ENCODE measurements around the gene HS6ST3.

HS6ST3 gene

DNA sequence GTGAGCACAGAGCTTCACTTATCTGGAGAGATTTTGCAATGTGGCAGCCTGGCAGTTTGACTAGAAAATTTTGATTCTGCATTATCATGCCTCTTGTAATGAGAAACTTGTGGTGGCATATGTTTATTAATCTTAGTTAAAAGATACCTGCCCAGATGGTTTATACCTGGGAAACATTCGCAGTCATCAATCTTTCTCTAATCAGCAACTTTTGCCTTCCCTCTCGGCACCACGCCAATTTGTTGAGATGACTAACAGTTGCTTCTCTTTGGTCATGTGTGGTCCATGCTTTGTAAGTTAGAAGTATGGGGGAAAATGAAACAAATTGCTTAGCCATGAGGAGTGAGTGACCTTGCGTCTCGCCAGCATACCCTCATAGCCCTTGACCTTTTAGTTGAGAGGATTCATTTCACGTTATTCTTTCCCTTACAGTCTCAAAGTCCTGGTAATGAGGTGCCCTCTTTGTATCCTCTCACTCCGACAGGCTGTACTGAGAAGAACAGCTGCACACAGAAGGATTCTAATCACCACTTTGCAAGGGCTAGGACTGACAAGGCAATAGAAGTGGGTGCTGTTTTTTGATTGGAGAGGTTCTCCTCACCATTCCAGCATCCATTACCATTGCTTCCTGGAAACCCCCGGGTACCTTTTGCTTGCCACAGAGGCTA is 703.0 kb downstream of the HS6ST3 start:
- no peak for DNase-seq (ENCODE audit: low read depth)

DNA sequence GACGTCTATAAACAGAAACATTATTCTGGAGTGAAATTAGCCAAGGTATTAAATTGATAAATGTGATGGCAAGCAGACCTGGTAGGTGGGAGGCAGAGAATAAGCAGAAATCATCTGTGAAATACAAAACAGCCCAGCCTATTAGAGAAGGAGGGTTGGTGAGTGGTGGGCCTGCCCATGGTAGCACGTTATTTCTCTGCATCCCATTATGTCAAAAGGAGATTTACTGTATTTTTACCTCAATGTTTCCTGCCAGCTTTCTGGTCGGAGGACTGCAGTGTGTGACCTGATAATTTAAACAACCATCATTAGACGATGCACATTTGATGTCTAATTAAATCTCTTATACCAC is 703.5 kb downstream of the HS6ST3 start:
- no peak for DNase-seq (ENCODE audit: low read depth)

DNA sequence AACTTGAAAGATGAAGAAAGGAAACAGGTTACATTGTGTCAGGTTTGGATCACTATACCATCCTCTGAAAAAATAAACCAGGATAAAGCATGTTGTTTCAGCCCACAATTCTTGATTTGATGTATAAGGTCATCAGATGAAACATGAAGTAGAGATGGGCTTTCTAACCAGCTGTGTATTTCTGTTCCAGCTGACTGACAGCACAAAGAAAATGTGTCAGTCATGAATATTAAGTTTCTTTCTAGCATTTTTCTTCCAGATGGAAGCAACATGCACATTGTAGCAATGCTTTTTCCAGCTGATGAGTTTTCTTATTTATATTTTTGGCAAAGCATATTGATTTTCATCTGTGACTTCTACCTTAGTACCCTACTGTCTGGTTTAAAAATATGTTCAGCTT is 704.8 kb downstream of the HS6ST3 start:
- no peak for DNase-seq (ENCODE audit: low read depth)

DNA sequence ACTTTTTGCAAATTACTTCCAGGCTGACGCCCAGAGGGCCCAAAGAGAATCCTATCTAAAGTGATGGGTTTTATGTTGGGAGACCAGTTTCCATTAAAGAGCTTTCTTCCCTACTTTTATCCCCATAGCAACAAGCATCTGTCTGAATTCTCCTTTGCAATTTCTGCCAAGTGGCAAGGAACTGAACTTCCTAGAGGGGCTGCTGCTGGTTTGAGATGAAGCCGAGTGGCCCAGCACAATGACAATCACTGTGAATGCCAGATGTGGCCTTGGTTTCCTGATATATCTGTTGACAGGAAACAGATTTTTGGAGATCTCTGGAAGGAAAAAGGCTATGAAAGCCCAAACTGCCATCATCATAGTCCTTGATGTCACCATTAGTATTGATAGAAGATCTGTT is 705.8 kb downstream of the HS6ST3 start:
- DNase-seq (ENCODE audit: low read depth): no peak

DNA sequence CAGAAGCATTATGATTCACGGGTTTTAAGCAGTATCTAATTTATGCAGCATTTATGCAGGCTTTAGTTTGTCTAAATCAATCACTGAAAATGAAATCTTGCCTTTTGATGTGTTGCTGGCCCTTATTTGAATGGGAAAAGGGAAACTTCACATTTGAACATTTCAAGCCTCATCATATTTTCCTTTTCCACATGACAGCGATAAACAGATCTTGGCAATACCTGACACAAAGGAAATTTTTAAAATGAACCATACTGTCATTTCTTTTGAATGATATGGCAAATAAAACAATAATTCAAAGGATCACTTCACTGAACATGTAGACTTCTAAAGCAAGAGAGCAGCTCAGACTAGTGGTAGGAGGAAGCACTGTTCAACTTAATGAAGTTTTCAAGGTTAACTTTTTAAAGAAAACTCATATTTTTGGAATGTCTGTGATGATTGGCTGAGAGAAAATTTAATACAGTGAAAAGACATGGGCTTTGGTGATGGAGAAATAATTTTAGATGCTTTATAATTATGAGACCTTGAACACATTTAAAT is 706.3 kb downstream of the HS6ST3 start:
- no peak for DNase-seq (ENCODE audit: low read depth)

DNA sequence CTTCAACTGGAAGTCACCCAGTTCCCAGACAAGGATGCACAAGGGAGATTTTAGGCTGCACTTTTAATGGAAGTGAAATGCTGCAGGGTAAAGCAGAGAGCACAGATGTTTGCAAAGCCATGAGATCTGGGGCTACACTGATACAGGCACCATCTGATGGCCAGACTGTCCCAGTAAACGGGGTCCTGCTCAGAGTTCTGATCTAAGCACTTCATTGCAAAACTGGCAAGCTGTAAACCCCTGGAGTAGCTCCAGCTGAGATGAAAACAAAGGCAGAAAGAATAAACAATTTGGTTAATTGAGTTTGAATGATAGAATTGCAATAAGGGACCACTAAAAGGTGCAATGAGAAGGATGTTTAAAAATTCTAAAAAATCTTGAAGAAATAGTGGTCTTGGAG is 707.2 kb downstream of the HS6ST3 start:
- no peak for DNase-seq (ENCODE audit: low read depth)

DNA sequence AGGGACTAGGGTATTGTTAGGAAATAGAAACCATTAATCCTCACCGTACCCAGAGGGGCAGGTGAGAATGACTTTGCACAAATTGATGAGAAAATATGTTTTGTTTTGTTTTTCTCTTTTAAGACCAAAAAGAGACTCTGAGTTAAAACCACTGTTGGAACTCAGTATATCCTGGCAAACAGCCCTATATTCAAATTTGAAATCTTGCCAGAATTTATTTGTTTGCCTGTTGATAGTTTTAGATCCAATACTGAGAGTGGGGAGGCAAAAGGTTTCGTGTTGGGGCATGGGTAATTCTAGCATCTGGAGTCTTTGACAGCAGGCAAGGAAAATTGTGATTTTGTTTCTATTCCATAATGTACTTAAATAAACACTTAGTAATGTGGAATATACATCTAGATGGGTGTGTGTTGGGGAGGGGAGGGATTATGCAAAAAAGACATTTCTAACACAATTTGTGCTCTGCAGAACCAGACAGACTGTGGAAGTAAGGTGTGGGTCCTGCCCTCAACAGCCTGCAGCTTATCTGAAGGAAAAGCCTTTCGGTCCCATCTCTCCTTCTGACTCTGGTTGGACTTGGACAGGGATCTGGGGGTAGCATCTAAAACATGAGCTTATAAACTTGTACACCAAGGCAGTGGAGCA is 713.7 kb downstream of the HS6ST3 start:
- DNase-seq (ENCODE audit: low read depth): no peak

DNA sequence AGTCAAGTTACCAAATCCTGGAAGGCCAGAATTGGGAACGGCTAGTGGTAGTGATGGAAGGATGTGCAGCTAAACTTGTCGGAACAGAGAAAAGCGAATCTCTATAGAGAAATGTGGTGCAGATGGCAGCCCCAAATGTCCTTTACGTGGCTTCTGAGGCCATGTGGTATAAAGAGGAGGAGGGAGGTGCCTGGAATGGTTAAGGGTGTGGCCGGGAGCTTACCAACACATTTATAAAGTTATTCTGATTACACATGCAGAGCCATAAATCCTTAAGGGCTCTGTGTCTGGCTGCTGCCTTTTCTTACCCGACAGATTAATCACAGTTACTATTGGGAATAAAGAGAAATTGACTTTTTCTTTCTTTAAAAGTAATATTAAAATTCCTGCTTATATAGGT is 714.3 kb downstream of the HS6ST3 start:
- no peak for DNase-seq (ENCODE audit: low read depth)

DNA sequence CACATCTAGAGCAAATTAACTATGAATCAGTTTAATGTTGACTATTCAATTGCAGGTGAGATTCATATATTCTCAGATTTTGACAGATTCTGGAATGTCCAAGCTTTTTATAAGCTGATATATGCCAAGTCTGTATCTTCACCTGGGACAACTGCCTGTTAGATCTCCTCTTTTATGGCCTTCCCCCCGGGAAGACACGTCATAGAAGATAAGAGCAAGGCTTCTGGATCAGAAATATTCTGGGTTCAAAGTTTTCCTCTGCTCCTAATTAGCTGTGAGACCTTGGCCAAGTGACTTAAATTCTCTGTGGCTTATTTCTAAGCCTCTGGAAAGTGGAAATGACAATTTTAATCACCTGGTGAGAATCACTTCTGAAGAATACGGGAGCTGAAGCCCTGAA is 716.8 kb downstream of the HS6ST3 start:
- no peak for DNase-seq (ENCODE audit: low read depth)

DNA sequence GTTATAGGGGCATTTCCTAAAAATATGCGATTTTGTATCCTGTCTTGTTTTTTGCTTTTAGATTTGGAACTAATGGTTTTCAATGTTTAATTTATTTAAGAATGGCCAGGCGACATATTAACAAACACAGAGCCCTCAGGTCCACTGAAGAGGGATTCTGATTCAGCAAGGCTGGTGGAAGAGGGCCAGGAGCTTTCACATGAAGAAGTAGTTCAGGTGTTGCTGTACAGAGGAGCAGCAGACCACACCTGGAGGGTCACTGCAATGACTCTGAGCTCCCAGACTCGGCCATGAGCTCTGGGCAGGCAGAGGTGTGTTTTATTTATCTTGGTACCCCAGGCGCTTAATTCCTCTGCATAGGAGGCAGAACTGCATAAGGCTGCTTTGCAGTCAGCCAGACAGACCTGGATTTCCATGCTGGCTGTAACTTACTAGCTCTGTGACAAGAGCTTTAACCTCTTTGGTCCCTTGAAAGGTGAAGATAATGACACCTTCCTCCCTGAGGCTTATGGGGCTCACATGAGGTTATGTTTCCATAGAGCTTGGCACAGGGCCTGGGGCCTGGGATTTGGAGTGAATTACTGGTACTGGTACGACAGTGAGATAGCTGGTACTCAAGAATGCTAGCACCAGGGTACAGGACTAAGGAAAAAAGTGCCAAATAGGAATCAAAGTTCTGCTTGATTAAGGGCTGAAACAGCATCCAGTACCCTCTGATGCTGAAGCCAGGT is 719.6 kb downstream of the HS6ST3 start:
- DNase-seq (ENCODE audit: low read depth): no peak

DNA sequence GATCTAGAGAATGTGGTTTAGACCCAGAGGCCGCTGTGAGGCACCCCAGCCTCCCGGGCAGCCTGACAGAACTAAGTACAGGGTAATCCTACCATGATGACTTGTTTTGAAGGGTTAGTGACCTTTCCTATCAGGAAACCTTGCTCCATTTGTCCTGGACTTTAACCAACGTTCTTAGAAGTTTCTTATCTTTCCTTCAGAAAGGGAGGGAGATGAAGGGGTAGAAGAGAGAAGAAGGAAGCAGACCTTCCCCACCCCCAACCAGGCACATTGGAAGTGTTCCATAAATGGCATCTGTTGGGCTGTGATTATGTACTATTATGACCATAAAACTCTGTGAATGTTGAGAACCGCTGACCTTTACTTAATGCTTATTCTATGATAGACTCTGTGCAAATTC is 720.2 kb downstream of the HS6ST3 start:
- DNase-seq (ENCODE audit: low read depth): no peak

DNA sequence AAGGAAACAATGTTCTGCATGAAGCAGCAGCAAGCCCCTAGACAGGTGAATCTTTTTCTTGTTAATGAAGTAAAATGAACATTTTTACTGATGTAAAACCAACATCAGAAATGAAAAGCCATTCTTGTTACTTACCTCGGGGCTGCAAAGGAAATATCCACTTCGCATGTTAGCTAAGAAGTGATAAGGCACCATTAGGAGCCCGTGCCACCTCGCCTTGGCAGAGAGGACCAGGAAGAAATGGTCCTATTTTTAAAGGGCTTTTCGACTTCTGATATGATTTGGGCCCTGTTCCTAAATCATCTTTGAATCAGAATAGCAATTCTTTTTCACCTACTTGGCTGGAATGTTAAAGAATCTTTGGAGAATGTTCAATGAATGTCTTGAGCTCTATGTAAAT is 721.1 kb downstream of the HS6ST3 start:
- DNase-seq (ENCODE audit: low read depth): no peak

DNA sequence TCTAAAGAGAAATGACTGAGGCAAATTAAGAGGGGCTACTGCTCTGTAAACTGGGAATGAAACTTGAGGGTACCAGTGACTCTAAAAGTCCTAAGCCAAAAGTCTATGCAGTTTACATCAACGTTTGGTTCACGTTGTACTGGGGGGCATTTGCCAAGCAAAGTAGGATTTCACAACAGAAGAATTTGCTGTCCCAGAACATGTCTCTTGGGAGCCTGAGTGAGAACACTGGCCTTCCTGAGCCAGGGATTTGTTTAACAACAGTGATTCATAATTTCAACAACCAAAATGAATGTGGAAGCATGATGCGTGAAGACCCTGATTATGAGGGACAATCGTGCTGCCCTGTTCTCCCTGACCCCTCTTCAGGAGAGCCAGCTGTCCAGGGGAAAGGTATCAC is 726.4 kb downstream of the HS6ST3 start:
- DNase-seq (ENCODE audit: low read depth): no peak

DNA sequence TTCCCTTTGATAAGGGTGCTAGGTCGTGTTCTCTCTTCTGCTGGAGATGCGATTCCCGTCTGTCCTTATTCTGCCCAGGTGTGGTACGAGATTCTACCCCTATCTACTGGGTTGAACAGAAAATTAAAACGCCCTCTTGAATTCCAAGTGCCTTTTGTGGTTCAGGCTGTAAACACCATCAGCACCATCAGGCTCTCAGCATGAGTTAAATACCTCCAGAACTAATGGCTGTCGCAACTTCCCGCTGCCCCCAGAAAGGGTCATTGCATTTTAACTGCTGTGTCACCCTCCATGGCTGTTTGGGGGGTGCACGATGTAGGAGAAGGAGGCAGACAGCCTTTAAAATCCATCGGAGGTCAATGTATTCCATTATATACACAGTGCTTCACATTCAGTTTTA is 727.0 kb downstream of the HS6ST3 start:
- no peak for DNase-seq (ENCODE audit: low read depth)

DNA sequence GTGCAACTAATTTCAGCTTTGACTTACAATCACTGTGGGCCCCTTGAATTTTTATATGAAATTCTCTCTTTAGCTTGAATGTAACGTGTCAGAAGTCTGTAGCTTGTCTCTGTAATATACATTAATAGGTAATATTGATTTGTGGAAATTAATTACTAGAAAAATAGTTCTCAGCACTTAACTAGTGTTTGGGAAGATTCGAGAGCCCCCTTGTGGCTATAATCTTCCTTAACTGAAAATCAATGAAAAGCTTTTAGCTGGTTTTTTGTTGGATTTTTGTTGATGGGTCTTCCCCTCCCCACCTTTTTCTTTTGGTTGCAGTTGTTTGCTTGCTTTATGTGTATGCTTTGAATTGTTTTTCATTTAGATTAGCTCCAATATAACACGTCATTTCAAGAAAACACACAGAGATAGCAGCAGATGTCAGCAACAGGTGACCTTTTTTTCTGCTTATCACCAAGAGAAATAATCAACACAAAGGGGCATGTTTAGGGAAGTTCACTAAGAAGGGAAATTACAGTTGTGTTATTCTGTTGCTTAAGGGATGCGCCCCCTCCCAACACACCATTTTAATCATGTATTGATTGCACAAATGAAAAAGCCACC is 727.5 kb downstream of the HS6ST3 start:
- no peak for DNase-seq (ENCODE audit: low read depth)

DNA sequence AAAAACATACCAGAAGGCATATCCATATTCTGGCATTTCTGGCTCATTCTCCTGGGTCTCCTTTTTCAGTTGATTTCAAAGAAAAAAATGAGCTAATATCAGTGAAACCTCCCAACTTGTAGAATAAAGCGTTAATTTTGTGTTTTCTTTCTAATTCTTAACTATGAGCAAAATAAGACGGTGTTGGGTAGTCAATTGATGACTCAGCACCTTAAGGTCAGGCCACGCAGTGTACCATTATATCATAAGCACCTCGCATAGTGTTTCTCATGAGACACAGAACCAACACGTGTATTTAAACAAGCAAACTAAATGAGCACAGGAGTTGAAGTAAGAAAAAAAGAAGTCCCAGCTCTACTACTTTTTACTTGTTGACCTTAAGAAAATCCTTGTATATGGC is 729.5 kb downstream of the HS6ST3 start:
- DNase-seq (ENCODE audit: low read depth): no peak

DNA sequence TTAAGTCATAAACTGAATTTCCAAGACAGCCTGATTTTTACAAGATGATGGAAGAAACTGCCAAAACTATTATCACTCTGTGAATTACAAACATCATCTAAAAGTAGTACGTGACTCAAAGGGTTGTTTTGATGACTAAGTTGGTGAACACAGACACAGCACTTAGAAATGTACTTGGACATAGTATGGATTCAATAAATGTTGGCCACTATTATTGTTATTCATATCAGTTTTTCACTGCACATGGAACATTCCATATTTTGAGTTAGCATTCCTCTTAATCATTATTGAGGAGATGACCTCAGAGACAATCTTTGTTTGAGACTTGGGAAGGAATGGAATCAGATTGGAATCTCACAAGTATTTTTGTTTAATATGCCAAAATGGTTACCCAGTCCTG is 731.5 kb downstream of the HS6ST3 start:
- DNase-seq (ENCODE audit: low read depth): no peak

DNA sequence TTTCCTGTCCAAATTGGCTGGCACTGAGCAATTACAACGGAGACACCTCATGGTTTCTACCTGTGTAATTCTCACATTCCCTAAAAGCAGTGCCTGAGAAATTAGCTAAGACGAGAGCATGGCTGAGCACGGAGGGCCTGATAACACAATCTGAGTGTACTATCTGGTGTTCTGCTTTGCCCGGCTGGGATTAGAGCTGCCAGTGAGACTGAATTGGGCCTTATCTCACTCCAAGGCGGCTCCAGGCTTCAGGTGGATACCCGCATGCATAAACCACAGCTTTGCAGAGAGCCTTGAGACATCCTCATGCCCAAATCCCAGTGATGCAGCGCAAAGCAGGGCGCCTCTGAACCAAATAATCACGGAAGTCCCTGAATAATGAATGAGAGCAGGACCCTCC is 732.1 kb downstream of the HS6ST3 start:
- DNase-seq (ENCODE audit: low read depth): no peak

DNA sequence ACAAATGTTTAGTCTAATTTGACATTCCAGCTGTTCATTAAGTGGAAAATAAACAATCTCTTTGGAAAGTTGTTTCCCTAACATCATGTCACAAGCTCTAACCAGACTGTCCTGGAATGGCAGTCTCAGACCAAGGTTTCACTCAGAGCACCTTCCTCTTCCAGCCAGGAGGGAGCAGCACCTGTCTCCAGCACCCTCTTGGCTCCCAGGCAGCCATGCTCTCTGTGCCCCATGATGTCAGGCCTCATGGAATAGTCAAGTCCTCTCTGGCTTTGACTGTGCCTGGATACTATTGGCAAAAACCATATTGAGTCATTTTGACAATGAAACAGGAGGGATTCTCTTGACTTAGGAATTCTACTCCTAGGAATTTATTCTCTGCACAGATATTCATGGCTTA is 733.0 kb downstream of the HS6ST3 start:
- DNase-seq (ENCODE audit: low read depth): no peak

DNA sequence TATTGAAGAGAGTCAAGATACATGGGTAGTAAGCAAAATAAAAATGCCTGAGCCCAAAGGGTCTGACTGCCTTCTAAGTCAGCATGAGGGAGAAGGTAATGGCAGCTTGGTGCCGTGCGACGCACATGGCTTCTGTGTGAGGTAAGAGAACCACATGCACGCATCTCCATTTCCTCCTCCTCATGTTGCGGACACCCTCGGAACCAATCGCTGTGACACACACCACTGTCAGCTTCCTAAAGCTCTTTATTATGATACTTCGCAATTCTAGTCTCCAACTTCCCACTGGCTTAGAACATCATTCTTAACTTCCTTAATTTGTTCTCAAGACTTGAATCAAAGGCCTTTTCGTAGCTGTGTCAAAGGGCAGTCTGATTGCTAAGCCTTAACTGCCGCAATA is 734.2 kb downstream of the HS6ST3 start:
- DNase-seq (ENCODE audit: low read depth): no peak

DNA sequence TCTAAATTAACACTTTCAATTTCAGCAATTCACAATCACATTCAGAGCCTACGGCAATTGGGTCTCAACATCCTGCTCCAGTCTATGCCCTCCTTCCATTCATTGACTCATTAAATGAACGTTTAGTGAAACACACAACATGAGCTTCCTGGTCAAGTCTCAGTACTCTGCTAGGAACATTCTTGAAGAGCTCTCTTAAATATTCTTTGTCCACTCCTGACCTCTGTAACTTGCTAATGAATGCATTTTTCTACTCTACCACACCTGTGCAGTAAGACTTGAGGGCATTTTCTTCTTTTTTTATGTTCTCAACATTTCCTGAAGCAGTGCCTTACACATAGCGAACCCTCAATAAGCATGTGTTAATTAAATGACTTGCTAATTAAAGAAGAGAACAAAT is 735.7 kb downstream of the HS6ST3 start:
- no peak for DNase-seq (ENCODE audit: low read depth)

DNA sequence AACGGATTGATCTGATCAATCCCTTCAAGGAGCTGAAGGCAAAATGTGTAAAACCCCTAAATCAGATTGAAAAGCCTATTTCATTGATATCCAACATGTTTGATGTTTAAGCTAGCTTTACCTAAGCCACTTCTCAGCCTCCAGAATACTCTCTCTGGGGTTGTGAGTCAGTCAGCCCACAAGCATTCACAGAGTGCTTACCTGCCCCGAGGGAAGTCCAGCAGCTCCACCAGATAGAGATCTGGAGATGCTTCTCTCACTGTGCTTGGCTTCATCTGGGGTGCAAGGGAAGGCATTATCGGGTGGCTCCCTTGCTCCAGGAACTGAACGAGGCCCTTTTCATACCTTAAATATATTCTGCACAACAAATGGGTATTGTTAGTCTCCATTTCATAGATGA is 744.7 kb downstream of the HS6ST3 start:
- DNase-seq (ENCODE audit: low read depth): no peak

DNA sequence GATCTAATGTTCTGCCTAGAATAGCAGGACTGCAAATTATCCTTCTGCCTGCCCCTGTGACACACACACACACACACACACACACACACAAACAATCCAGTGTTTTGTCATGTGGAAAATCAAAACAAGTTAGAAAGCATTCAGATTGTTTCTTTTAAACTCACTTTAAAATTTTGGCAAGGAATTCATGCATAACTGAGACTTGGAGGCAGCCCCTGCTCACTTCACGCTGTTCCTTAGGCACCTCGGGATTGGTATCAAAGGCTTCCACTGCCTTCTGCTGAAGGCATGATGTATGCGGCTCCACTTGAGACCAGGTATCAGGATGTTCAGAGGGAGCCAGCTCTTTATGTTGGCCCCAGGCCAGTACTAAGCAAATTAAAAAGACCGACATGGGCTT is 745.6 kb downstream of the HS6ST3 start:
- DNase-seq (ENCODE audit: low read depth): no peak
